Gastroesophageal sphincter (tissue), 3 donors: ENCODE data around the gene VTA1.

Experiments
- EP300 ChIP-seq: sonication (generic); formaldehyde crosslinking; IDR thresholded peaks from one replicate; pipeline ENCODE4 v1.6.1; 2017; ENCODE audit warnings: antibody characterized with exemption, mild to moderate bottlenecking
- POLR2A ChIP-seq, 2 donors: fragments of 450-650 bp; IDR thresholded peaks; one replicate each; pipeline ENCODE4 v1.6.1; 2017; ENCODE audit warnings: antibody characterized with exemption in 2 of 2, mild to moderate bottlenecking in 2 of 2, moderate library complexity in 1 of 2
- POLR2AphosphoS5 ChIP-seq: sonication (generic); formaldehyde crosslinking; IDR thresholded peaks from one replicate; pipeline ENCODE4 v1.6.1; 2017; ENCODE audit warnings: antibody characterized with exemption
- TF ChIP-seq, protein P1 (sequence below), 4 experiments: fragments of 200-600 bp in 2 of 4; fragments of 450-650 bp in 2 of 4; sonication (generic) in 1 of 4; IDR thresholded peaks; one replicate each; pipeline ENCODE4 v1.5.1; 2017 to 2019; ENCODE audit warnings: antibody characterized with exemption in 4 of 4, mild to moderate bottlenecking in 2 of 4, moderate library complexity in 2 of 4

GRCh38 chr6:142222022-142222421 lies 75.0 kb downstream of the VTA1 start:
- TF ChIP-seq, protein P1, sequence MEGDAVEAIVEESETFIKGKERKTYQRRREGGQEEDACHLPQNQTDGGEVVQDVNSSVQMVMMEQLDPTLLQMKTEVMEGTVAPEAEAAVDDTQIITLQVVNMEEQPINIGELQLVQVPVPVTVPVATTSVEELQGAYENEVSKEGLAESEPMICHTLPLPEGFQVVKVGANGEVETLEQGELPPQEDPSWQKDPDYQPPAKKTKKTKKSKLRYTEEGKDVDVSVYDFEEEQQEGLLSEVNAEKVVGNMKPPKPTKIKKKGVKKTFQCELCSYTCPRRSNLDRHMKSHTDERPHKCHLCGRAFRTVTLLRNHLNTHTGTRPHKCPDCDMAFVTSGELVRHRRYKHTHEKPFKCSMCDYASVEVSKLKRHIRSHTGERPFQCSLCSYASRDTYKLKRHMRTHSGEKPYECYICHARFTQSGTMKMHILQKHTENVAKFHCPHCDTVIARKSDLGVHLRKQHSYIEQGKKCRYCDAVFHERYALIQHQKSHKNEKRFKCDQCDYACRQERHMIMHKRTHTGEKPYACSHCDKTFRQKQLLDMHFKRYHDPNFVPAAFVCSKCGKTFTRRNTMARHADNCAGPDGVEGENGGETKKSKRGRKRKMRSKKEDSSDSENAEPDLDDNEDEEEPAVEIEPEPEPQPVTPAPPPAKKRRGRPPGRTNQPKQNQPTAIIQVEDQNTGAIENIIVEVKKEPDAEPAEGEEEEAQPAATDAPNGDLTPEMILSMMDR (IDR thresholded peaks at IDR 0.05): no peak
- TF ChIP-seq POLR2AphosphoS5 (no peak), POLR2A (IDR thresholded peaks at IDR 0.05) (no peak), EP300 (no peak)
